Suprapubic skin (tissue), 4 donors: Measurements from ENCODE around the gene ATP5PO. TPM values are rescaled to one million over a fixed set of nuclear protein-coding genes. Genes with fewer than 3 reads are reported as not detected.
A peak's percentile ranks its signal among the peaks of the same experiment; 100 is the strongest.

Experiments used
- DNase-seq, 2 donors: peaks; one replicate each; pipeline ENCODE4 v3.0.0-alpha.2; 2019; ENCODE audit warnings: low spot score in 2 of 2
- H3K27ac ChIP-seq: fragments of 200-600 bp; sonication (generic); one replicate; pipeline ENCODE4 v1.5.1; 2019
- H3K27me3 ChIP-seq: fragments of 200-600 bp; sonication (generic); one replicate; pipeline ENCODE4 v1.5.1; 2019
- H3K36me3 ChIP-seq: fragments of 200-600 bp; sonication (generic); one replicate; pipeline ENCODE4 v1.5.1; 2019
- H3K4me1 ChIP-seq: fragments of 200-600 bp; sonication (generic); one replicate; pipeline ENCODE4 v1.5.1; 2019
- H3K4me3 ChIP-seq: fragments of 200-600 bp; sonication (generic); one replicate; pipeline ENCODE4 v1.5.1; 2019; ENCODE audit warnings: mild to moderate bottlenecking
- H3K9me3 ChIP-seq: fragments of 200-600 bp; sonication (generic); one replicate; pipeline ENCODE4 v1.5.1; 2019
- CTCF ChIP-seq, 2 donors: fragments of 200-600 bp in 1 of 2; fragments of 450-650 bp in 1 of 2; sonication (generic) in 1 of 2; IDR thresholded peaks; one replicate each; pipeline ENCODE4 v1.5.1; 2016 to 2019; ENCODE audit warnings: antibody characterized with exemption in 2 of 2, mild to moderate bottlenecking in 1 of 2, moderate library complexity in 1 of 2
- EP300 ChIP-seq: sonication (generic); formaldehyde crosslinking; IDR thresholded peaks from one replicate; pipeline ENCODE4 v1.6.1; 2017; ENCODE audit warnings: antibody characterized with exemption
- POLR2A ChIP-seq, 2 donors: fragments of 450-650 bp; IDR thresholded peaks; one replicate each; pipeline ENCODE4 v1.6.1; 2017; ENCODE audit warnings: antibody characterized with exemption in 2 of 2, mild to moderate bottlenecking in 2 of 2, moderate library complexity in 2 of 2
- POLR2AphosphoS5 ChIP-seq, 3 donors: sonication (generic); formaldehyde crosslinking; IDR thresholded peaks; one replicate each; pipeline ENCODE4 v1.6.1; 2017; ENCODE audit warnings: antibody characterized with exemption in 3 of 3
- WGBS: methylation state at CpG from one replicate; pipeline ENCODE4 v1.1.5; 2018; 5-methylcytosine and 5-hydroxymethylcytosine counted together
- total RNA-seq, 4 donors: library from RNA; depleted of rRNA; stranded (reverse); fragments of >200 nt; gene quantifications; one replicate each; pipeline ENCODE4 v1.1.0, GENCODE V29; 2016

Gene ATP5PO
- total RNA-seq, 4 donors from 2014 or later = 121 to 182 (median 159) TPM

- Histone ChIP-seq H3K4me1 (peaks cover 13% of the 10 kb centered on the region), H3K4me3 (no peak overlapping the region), H3K9me3 (no peaks in the 10 kb centered on the region), H3K27me3 (no peaks in the 10 kb centered on the region), H3K27ac (no peak overlapping the region), H3K36me3 (peaks cover 2% of the 10 kb centered on the region)
- no peak for DNase-seq
- WGBS = 85% methylated on average over 5 of the region's 5 CpGs
- TF ChIP-seq EP300 (no peak), CTCF (IDR thresholded peaks at IDR 0.05) (no peak), POLR2AphosphoS5 (IDR thresholded peaks at IDR 0.05) (no peak), POLR2A (IDR thresholded peaks at IDR 0.05) (no peak)
Observed at GRCh38 chr21:33897098-33897497, 18.5 kb downstream of the ATP5PO start.

GRCh38 chr21:33896691-33897090, 18.9 kb downstream of the ATP5PO start:
- no peaks in the 10 kb centered on the region for H3K9me3 ChIP-seq
- DNase-seq = no peak
- H3K27ac ChIP-seq = no peak overlapping the region
- H3K27me3 ChIP-seq = no peaks in the 10 kb centered on the region
- 84% methylated on average over 6 of the region's 6 CpGs for WGBS
- no peaks in the 10 kb centered on the region for H3K36me3 ChIP-seq
- H3K4me3 ChIP-seq = no peak overlapping the region
- peaks cover 13% of the 10 kb centered on the region for H3K4me1 ChIP-seq
- no peak for TF ChIP-seq EP300

- no peaks in the 10 kb centered on the region for H3K9me3 ChIP-seq
- H3K4me3 ChIP-seq = no peak overlapping the region
- no peak overlapping the region for H3K27ac ChIP-seq
- peaks cover 13% of the 10 kb centered on the region for H3K4me1 ChIP-seq
- H3K27me3 ChIP-seq = no peaks in the 10 kb centered on the region
- WGBS = 89% methylated on average over 28 of the region's 28 CpGs
- no peaks in the 10 kb centered on the region for H3K36me3 ChIP-seq
- DNase-seq = no peak
- TF ChIP-seq EP300 (no peak), POLR2AphosphoS5 (IDR thresholded peaks at IDR 0.05) (no peak), CTCF (IDR thresholded peaks at IDR 0.05) (no peak), POLR2A (IDR thresholded peaks at IDR 0.05) (no peak)
Observed at GRCh38 chr21:33895356-33895755, 20.2 kb downstream of the ATP5PO start.

GRCh38 chr21:33894736-33895288, 20.8 kb downstream of the ATP5PO start:
- Histone ChIP-seq H3K4me3 (peak overlapping the region; percentile 32), H3K27me3 (no peaks in the 10 kb centered on the region), H3K4me1 (peaks cover 13% of the 10 kb centered on the region), H3K9me3 (no peaks in the 10 kb centered on the region), H3K36me3 (no peaks in the 10 kb centered on the region), H3K27ac (no peak overlapping the region)
- 8% methylated on average over 20 of the region's 20 CpGs for WGBS
- TF ChIP-seq POLR2A (IDR thresholded peaks at IDR 0.05) (no peak), CTCF (IDR thresholded peaks at IDR 0.05) (peak in 1 of 2 donors; percentile 62)
- peak; percentile 82 to 91 for DNase-seq

- DNase-seq = no peak
- no peak overlapping the region for H3K27ac ChIP-seq
- TF ChIP-seq POLR2AphosphoS5 (IDR thresholded peaks at IDR 0.05) (no peak), POLR2A (IDR thresholded peaks at IDR 0.05) (no peak), CTCF (IDR thresholded peaks at IDR 0.05) (no peak), EP300 (no peak)
- peaks cover 13% of the 10 kb centered on the region for H3K4me1 ChIP-seq
- no peaks in the 10 kb centered on the region for H3K36me3 ChIP-seq
- 86% methylated on average over 4 of the region's 4 CpGs for WGBS
- H3K27me3 ChIP-seq = no peaks in the 10 kb centered on the region
- H3K9me3 ChIP-seq = no peaks in the 10 kb centered on the region
- H3K4me3 ChIP-seq = no peak overlapping the region
Observed at GRCh38 chr21:33893917-33894316, 21.7 kb downstream of the ATP5PO start.

GRCh38 chr21:33892853-33893252, 22.8 kb downstream of the ATP5PO start:
- H3K4me1 ChIP-seq = peaks cover 13% of the 10 kb centered on the region
- TF ChIP-seq POLR2A (IDR thresholded peaks at IDR 0.05) (no peak), POLR2AphosphoS5 (IDR thresholded peaks at IDR 0.05) (no peak), CTCF (IDR thresholded peaks at IDR 0.05) (no peak), EP300 (no peak)
- H3K4me3 ChIP-seq = no peak overlapping the region
- 96% methylated on average over 7 of the region's 8 CpGs for WGBS
- H3K9me3 ChIP-seq = no peaks in the 10 kb centered on the region
- H3K27me3 ChIP-seq = no peaks in the 10 kb centered on the region
- H3K36me3 ChIP-seq = no peaks in the 10 kb centered on the region
- DNase-seq = no peak
- H3K27ac ChIP-seq = no peak overlapping the region
